Ovary (tissue), 9 donors: ENCODE data around the gene FARP1. TPM values are rescaled to one million over a fixed set of nuclear protein-coding genes. Genes with fewer than 3 reads are reported as not detected.
A peak's percentile ranks its signal among the peaks of the same experiment; 100 is the strongest.

Experiments used
- DNase-seq, 5 donors: peaks; one replicate each; pipeline ENCODE4 v3.0.0-alpha.2; 2019 to 2020
- H3K27ac ChIP-seq, 2 donors: fragments of 200-600 bp; one replicate each; pipeline versions ENCODE4 v1.5.1 to v1.8.0; 2019 to 2022
- H3K27me3 ChIP-seq: fragments of 200-600 bp; one replicate; pipeline ENCODE4 v1.8.0; 2022
- H3K36me3 ChIP-seq: fragments of 200-600 bp; sonication (generic); one replicate; pipeline ENCODE4 v1.5.1; 2019
- H3K4me1 ChIP-seq: one replicate; pipeline ENCODE4 v1.8.1; 2013; ENCODE audit warnings: mild to moderate bottlenecking, moderate library complexity; ENCODE audit not compliant: insufficient read depth
- H3K4me3 ChIP-seq: fragments of 200-600 bp; sonication (generic); one replicate; pipeline ENCODE4 v1.5.1; 2017
- H3K9me3 ChIP-seq, 2 donors: fragments of 200-600 bp in 1 of 2; sonication (generic) in 1 of 2; one replicate each; pipeline versions ENCODE4 v1.5.1 to v1.8.1; 2013 to 2019; ENCODE audit warnings: mild to moderate bottlenecking in 1 of 2, moderate library complexity in 1 of 2
- EP300 ChIP-seq: sonication (generic); formaldehyde crosslinking; IDR thresholded peaks from one replicate; pipeline ENCODE4 v1.6.1; 2017; ENCODE audit warnings: antibody characterized with exemption
- POLR2A ChIP-seq: fragments of 450-650 bp; IDR thresholded peaks from one replicate; pipeline ENCODE4 v1.6.1; 2017; ENCODE audit warnings: antibody characterized with exemption, mild to moderate bottlenecking, moderate library complexity
- WGBS, 3 donors: extraction: QIAGEN DNeasy Blood & Tissue Kit in 1 of 3; methylation state at CpG; one replicate each; pipeline versions ENCODE4 v1.1.5 to v1.1.7; 2013 to 2017; 5-methylcytosine and 5-hydroxymethylcytosine counted together
- intact Hi-C, 4 donors: fragments of 100-400 bp; cut with DNase I; formaldehyde crosslinking; loops; one replicate each; pipeline versions ENCODE4 v1.11.0 to v1.15.1; 2022 to 2023
- polyA plus RNA-seq, 2 donors: library from polyadenylated mRNA; stranded (reverse); fragments of 200-250 nt in 1 of 2; fragments of 350-450 nt in 1 of 2; fragmentation: Illumina TruSeq in 1 of 2; extraction: RNeasy Lipid Tissue Mini Kit (QIAGEN cat#74804) in 1 of 2; gene quantifications; one replicate each; pipeline ENCODE4 v1.2.3, GENCODE V29; 2013 to 2014
- total RNA-seq, 7 donors: library from RNA; depleted of rRNA in 2 of 7; stranded (reverse); fragments of >200 nt in 2 of 7; fragmentation: NEBNext Ultra II Directional in 3 of 7; extraction: Animal tissue kit (Norgen Biotek cat#: 25700) in 3 of 7; gene quantifications; one replicate each; pipeline versions ENCODE4 v1.1.0 to v1.2.4, GENCODE V29; 2016 to 2023
- TF ChIP-seq, protein P1 (sequence below), 3 donors: fragments of 450-650 bp in 2 of 3; fragments of 200-600 bp in 1 of 3; IDR thresholded peaks; one replicate each; pipeline versions ENCODE4 v1.5.1 to v1.8.0; 2016 to 2022; ENCODE audit warnings: antibody characterized with exemption in 3 of 3, mild to moderate bottlenecking in 1 of 3
- donor health status: DM: no; HTN: no; CAD: no; lungs with moderate emphysema.
- donor health status: DM: no; HTN: no; CAD: no.
- donor health status: Bipolar disorder and iron deficiency.
- donor health status: DM: yes; HTN: yes; CAD: no.
- donor health status: DM: no; HTN: no; CAD: no.
- donor health status: DM: yes; HTN: yes; CAD: no.

FARP1 gene
- total and polyA plus RNA-seq, 9 donors: 10.2 to 90.1 (median 35.6) TPM

DNA sequence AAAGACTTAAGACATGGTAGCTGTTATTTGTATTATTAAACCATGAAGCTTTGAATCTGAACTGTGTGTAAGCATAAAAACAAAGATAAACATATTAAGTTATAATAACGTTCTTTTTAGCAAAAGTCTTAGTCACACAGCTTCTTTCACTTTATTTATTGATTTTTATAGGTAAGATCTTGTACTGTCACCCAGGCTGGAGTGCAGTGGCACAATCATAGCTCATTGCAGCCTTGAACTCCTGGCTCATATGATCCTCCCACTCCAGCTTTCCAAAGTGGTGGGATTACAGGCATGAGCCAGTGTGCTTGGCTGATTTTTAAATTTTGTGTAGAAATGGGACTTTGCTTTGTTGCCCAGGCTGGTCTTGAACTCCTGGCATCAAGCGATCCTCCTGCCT is 13.4 kb downstream of the FARP1 start:
- Histone ChIP-seq H3K27me3 (no peaks in the 10 kb centered on the region), H3K4me1 (peaks cover 2% of the 10 kb centered on the region), H3K4me3 (no peak overlapping the region), H3K27ac (no peak overlapping the region), H3K36me3 (no peaks in the 10 kb centered on the region), H3K9me3 (no peaks in the 10 kb centered on the region)
- intact Hi-C loops: no loop called here
- TF ChIP-seq POLR2A (no peak), EP300 (no peak)
- TF ChIP-seq, protein P1, sequence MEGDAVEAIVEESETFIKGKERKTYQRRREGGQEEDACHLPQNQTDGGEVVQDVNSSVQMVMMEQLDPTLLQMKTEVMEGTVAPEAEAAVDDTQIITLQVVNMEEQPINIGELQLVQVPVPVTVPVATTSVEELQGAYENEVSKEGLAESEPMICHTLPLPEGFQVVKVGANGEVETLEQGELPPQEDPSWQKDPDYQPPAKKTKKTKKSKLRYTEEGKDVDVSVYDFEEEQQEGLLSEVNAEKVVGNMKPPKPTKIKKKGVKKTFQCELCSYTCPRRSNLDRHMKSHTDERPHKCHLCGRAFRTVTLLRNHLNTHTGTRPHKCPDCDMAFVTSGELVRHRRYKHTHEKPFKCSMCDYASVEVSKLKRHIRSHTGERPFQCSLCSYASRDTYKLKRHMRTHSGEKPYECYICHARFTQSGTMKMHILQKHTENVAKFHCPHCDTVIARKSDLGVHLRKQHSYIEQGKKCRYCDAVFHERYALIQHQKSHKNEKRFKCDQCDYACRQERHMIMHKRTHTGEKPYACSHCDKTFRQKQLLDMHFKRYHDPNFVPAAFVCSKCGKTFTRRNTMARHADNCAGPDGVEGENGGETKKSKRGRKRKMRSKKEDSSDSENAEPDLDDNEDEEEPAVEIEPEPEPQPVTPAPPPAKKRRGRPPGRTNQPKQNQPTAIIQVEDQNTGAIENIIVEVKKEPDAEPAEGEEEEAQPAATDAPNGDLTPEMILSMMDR (IDR thresholded peaks at IDR 0.05): no peak
- WGBS, 3 donors: 55 to 64% (median 59%) methylated on average over 2 of the region's 2 CpGs
- no peak for DNase-seq

DNA sequence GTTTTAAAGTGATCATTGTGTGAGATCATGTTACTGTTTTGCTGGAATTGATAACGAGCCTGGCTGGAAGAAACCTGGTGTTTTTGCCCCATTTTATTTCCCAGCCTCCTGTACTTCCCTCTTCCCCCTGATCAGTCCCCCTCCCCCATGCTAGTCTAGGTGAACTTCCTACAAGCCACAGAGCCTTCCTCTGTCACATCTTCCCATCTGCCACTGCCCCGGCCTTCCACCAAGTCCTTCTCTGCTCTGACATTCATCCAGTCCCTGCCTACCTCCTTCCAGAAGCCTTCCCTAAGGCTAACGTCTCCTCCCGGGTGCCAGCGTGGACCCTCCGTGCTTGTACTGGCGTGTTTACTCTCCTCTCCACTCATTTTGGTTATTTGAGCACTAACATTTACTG is 14.3 kb downstream of the FARP1 start:
- TF ChIP-seq, protein P1 (IDR thresholded peaks at IDR 0.05): no peak
- no peak for TF ChIP-seq POLR2A
- TF ChIP-seq EP300: no peak
- Histone ChIP-seq H3K4me3 (no peak overlapping the region), H3K27me3 (no peaks in the 10 kb centered on the region), H3K36me3 (no peaks in the 10 kb centered on the region), H3K9me3 (no peaks in the 10 kb centered on the region), H3K4me1 (peaks cover 2% of the 10 kb centered on the region), H3K27ac (no peak overlapping the region)
- DNase-seq: no peak
- 79 to 81% (median 81%) methylated on average over 7 of the region's 7 CpGs for WGBS, 3 donors
- intact Hi-C loops: no loop called here

DNA sequence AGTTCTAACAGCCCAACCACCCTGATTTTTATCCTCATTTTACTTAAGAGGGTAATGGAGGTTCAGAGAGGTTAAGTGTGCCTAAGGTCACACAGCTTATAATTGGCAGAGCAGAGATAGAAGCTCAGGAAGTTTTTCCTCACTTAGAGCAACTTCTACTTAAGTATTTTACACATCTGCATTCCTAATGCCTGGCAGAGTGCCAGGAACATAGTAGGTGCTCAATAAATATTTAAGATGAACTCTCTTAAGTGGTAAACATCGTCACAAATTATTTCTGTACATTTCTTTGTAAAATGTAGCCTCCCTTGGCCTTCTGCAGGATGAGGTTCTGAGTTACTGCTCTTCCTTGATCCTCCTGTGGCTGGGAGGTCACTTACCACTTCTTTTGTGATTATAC is 14.7 kb downstream of the FARP1 start:
- 62 to 73% (median 62%) methylated on average over 1 of the region's 1 CpG for WGBS, 3 donors
- Histone ChIP-seq H3K27ac (no peak overlapping the region), H3K9me3 (no peaks in the 10 kb centered on the region), H3K4me3 (no peak overlapping the region), H3K4me1 (peaks cover 2% of the 10 kb centered on the region), H3K36me3 (no peaks in the 10 kb centered on the region), H3K27me3 (no peaks in the 10 kb centered on the region)
- intact Hi-C loops: no loop called here
- DNase-seq: no peak
- TF ChIP-seq EP300 (no peak), POLR2A (no peak)
- TF ChIP-seq, protein P1 (IDR thresholded peaks at IDR 0.05): no peak

DNA sequence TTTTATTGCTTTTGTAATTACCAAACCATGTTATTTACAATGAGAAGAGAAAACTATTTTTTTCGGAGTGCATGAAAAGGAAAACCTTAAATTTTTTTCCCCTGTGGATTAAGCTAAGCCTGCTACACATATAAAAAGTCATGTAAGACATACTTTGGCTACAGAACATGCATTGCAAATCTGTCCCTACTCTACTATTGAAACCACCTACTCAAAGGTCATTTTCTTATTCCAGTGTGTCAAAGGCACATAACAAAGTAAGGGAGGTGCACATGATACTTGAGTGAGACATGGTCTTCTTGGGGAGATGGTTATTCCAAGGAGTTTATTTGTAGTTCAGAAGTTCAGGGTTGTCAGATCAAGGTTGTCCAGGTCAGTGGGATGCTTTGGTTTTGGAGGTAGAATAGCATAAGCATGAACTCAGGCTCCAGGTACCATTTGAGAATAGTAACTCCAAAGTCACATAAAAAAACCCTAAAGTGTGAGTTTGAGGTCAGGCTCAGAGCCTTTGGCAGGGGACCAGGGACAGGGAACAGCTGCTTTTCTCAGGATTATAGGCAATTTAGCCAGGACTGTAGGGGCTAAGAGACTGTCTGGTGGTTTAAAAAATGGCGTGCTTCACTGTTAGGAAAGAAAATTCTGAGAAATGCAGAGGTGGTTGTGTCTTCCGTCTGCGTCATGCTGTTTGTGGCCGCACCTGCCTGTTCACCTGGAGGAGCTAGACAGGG is 15.4 kb downstream of the FARP1 start:
- intact Hi-C loops: no loop called here
- peaks cover 2% of the 10 kb centered on the region for H3K4me1 ChIP-seq
- H3K4me3 ChIP-seq: no peak overlapping the region
- H3K9me3 ChIP-seq: no peaks in the 10 kb centered on the region
- no peaks in the 10 kb centered on the region for H3K27me3 ChIP-seq
- 61 to 64% (median 64%) methylated on average over 5 of the region's 5 CpGs for WGBS, 3 donors
- peak in 4 of 5 donors; percentile 41 to 65 (median 46) for DNase-seq
- TF ChIP-seq, protein P1 (IDR thresholded peaks at IDR 0.05): no peak
- H3K36me3 ChIP-seq: no peaks in the 10 kb centered on the region
- H3K27ac ChIP-seq: no peak overlapping the region
